ENCODE measurements around the gene ARHGAP31. TPM values are rescaled to one million over a fixed set of nuclear protein-coding genes. Genes with fewer than 3 reads are reported as not detected.

The ARHGAP31 gene
- total RNA-seq, 6 experiments from 2014 or later: 1.6 to 8.7 (median 4.9) TPM

Small RNA genes lying within 50 kb of the gene (small RNA-seq; reads per million reads assigned to genes)
- gene RNU6-1127P: 0 reads per million in 2 experiments

Other genes starting within 250 kb of the ARHGAP31 start
- not detected for gene TEX55, start 148.2 kb upstream of the ARHGAP31 start, total RNA-seq
- gene UPK1B, start 120.8 kb upstream of the ARHGAP31 start, total RNA-seq: under 1 TPM in 1 of 6 experiments, not detected in 5; 0.20 TPM
- gene B4GALT4, start 53.5 kb upstream of the ARHGAP31 start, total RNA-seq: 10 to 100 TPM in 2 of 6 experiments, 1 to 10 TPM in 4; 7.8 to 10.9 (median 8.9) TPM
- gene TMEM39A, start 169.2 kb downstream of the ARHGAP31 start, total RNA-seq: 10 to 100 TPM; 14.9 to 34.6 (median 20.9) TPM
- gene POGLUT1, start 174.6 kb downstream of the ARHGAP31 start, total RNA-seq: 1 to 10 TPM; 5.8 to 8.0 (median 7.4) TPM
- 10 to 100 TPM; 16.4 to 63.5 (median 42.8) TPM for gene TIMMDC1, start 204.2 kb downstream of the ARHGAP31 start, total RNA-seq

Measured in right lobe of liver (tissue), 5 donors.